GM21390 (cell line): ENCODE data around the gene DUSP8.

ENCODE experiments used
- ATAC-seq: cut with Tn5 transposase; IDR thresholded peaks from one replicate; pipeline ENCODE4 v1.9.1; 2021; ENCODE audit not compliant: unreplicated experiment

DUSP8 gene

DNA sequence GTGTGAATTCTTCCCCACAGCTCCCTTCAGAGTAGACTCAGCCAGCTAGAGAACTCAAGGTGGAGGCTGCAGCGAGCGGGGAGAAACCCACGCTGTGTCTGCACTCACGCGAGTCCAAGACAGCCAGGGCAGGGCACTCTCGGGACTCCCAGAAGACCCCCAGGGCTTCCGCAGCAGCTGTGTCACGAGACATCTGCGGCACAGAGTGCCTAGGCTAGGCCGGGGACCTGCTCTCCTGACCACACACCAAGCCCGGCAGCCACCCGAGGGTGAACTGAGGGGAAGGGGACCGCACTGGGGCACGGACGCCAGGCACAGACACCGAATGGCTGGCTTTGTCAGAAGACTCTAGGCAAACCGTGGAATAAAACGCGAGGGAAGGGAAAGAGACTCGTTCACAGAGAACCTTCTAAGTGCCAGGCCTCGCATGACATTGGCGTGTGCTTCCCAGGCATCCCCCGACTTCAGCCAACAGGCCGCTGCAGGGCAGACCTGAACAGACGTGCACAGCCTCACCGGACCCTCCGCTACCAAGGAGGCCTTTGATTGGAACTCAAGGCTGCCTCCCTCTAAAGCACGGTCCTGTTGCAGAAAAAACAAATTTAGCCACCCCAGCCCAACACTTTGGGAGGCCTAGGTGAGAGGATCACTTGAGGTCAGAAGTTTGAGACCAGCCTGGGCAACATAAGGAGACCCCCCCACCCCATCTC lies 67.3 kb downstream of the DUSP8 start:
- no peak for ATAC-seq

DNA sequence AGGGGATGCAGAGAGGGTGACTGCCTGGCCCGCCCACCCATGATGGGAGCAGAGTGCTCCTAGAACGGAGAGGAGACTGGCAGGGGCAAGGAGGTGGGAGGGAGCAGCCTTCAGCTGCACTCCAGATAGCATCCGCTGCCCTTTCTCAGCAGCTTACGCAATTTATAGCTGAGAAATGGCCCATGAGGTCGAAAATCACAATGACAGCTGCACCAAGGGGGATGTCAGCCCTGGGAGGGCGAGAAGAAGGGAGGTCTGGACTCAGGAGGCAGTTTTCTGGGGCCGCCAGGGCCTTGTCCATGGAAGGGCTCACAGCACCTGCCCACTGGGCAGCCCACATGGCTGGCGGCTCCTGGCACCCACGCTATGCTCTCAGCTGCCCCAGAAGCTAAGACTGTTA lies 67.9 kb downstream of the DUSP8 start:
- no peak for ATAC-seq
